Lower lobe of right lung (tissue), 2 donors: ENCODE results near the gene OS9. TPM values are rescaled to one million over a fixed set of nuclear protein-coding genes. Genes with fewer than 3 reads are reported as not detected.

Source experiments
- ATAC-seq, 2 donors: fragments of 200-7000 bp; cut with Tn5 transposase; one replicate each; pipeline ENCODE4 v1.9.1; 2020 to 2022; ENCODE audit warnings: mild to moderate bottlenecking in 2 of 2, moderate library complexity in 2 of 2
- DNase-seq: peaks from one replicate; pipeline ENCODE4 v3.0.0-alpha.2; 2020
- H3K27ac ChIP-seq: fragments of 200-600 bp; one replicate; pipeline ENCODE4 v1.8.0; 2022
- H3K27me3 ChIP-seq: fragments of 200-600 bp; one replicate; pipeline ENCODE4 v1.8.0; 2022; ENCODE audit warnings: low read depth
- H3K36me3 ChIP-seq: fragments of 200-600 bp; one replicate; pipeline ENCODE4 v1.8.0; 2022; ENCODE audit warnings: mild to moderate bottlenecking
- H3K4me1 ChIP-seq: fragments of 200-600 bp; one replicate; pipeline ENCODE4 v1.8.0; 2022
- H3K4me3 ChIP-seq: fragments of 200-600 bp; one replicate; pipeline ENCODE4 v1.8.0; 2022; ENCODE audit warnings: mild to moderate bottlenecking
- H3K9me3 ChIP-seq: fragments of 200-600 bp; one replicate; pipeline ENCODE4 v1.8.0; 2022
- intact Hi-C: fragments of 100-400 bp; cut with DNase I; formaldehyde crosslinking; loops from one replicate; pipeline ENCODE4 v1.11.0; 2022
- total RNA-seq: library from RNA; stranded (reverse); fragmentation: NEBNext Ultra II Directional; extraction: Animal tissue kit (Norgen Biotek cat#: 25700); gene quantifications from one replicate; pipeline ENCODE4 v1.2.1, GENCODE V29; 2021
- TF ChIP-seq, protein P1 (sequence below): fragments of 200-600 bp; IDR thresholded peaks from one replicate; pipeline ENCODE4 v1.8.0; 2022; ENCODE audit warnings: antibody characterized with exemption, mild to moderate bottlenecking
- donor health status: DM: no; HTN: yes; CAD: no; lungs with severe emphysema.

OS9 gene
- total RNA-seq, 1 donor from 2014 or later, result 294 TPM

DNA sequence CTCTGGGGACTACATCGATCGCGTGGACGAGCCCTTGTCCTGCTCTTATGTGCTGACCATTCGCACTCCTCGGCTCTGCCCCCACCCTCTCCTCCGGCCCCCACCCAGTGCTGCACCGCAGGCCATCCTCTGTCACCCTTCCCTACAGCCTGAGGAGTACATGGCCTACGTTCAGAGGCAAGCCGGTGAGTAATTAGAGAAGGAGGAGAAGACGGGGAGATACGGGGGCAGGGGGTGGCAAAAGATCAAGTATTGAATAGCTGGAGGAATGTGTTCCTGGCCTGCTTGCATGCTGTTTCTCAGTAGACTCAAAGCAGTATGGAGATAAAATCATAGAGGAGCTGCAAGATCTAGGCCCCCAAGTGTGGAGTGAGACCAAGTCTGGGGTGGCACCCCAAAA, 21.9 kb downstream of the OS9 start:
- ATAC-seq, result no peak

DNA sequence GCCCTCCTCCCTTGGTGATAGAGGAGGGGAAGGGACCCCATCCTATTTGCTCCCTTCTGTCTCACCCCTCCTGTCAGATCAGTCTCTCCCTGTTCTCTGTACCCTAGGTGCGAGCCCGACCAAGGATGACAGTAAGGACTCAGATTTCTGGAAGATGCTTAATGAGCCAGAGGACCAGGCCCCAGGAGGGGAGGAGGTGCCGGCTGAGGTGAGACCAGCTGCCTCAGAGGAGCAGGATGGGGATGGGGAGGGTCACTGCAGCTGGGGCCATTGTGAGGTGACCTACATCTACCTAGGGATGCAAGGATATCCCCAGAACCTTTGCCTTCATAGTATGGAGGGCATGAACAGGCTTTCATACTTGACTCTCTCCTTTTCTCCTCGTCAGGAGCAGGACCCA, 22.4 kb downstream of the OS9 start:
- Histone ChIP-seq H3K4me3 (no peak overlapping the region), H3K9me3 (no peaks in the 10 kb centered on the region), H3K27me3 (no peaks in the 10 kb centered on the region), H3K27ac (no peak overlapping the region), H3K36me3 (peaks cover 92% of the 10 kb centered on the region), H3K4me1 (no peaks in the 10 kb centered on the region)
- no peak for DNase-seq
- ATAC-seq, result no peak
- intact Hi-C loops, result no loop called here
- TF ChIP-seq, protein P1, sequence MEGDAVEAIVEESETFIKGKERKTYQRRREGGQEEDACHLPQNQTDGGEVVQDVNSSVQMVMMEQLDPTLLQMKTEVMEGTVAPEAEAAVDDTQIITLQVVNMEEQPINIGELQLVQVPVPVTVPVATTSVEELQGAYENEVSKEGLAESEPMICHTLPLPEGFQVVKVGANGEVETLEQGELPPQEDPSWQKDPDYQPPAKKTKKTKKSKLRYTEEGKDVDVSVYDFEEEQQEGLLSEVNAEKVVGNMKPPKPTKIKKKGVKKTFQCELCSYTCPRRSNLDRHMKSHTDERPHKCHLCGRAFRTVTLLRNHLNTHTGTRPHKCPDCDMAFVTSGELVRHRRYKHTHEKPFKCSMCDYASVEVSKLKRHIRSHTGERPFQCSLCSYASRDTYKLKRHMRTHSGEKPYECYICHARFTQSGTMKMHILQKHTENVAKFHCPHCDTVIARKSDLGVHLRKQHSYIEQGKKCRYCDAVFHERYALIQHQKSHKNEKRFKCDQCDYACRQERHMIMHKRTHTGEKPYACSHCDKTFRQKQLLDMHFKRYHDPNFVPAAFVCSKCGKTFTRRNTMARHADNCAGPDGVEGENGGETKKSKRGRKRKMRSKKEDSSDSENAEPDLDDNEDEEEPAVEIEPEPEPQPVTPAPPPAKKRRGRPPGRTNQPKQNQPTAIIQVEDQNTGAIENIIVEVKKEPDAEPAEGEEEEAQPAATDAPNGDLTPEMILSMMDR, result no peak

More for the DNA sequence above, 21.9 kb downstream of the OS9 start:
- intact Hi-C loops, result no loop called here
- Histone ChIP-seq H3K9me3 (no peaks in the 10 kb centered on the region), H3K36me3 (peaks cover 91% of the 10 kb centered on the region), H3K4me1 (no peaks in the 10 kb centered on the region), H3K27ac (no peak overlapping the region), H3K27me3 (no peaks in the 10 kb centered on the region), H3K4me3 (no peak overlapping the region)
- DNase-seq, result no peak
- TF ChIP-seq, protein P1, result no peak

DNA sequence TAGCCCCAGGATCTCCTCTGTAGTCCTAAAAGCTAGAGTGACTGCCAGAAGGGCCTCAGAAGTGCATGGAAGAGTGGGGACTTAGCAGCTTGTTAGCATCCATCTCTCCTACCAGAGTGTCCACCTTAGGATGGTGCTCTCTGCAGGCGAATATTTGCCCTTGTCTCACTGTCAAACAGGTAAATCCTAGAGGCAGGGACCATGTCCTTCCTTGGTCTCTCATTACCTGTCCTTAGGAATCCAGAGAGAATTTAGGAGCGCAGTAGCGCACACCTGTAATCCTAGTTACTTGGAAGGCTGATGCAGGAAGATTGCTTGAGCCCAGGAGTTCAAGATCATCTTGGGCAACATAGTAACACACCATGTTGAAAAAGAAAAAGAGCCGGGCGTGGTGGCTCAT, 23.2 kb downstream of the OS9 start:
- Histone ChIP-seq H3K27me3 (no peaks in the 10 kb centered on the region), H3K4me1 (no peaks in the 10 kb centered on the region), H3K9me3 (no peaks in the 10 kb centered on the region), H3K27ac (no peak overlapping the region), H3K4me3 (no peak overlapping the region), H3K36me3 (peaks cover 92% of the 10 kb centered on the region)
- no peak for ATAC-seq
- intact Hi-C loops, result no loop called here
- DNase-seq, result no peak
- TF ChIP-seq, protein P1, result no peak

DNA sequence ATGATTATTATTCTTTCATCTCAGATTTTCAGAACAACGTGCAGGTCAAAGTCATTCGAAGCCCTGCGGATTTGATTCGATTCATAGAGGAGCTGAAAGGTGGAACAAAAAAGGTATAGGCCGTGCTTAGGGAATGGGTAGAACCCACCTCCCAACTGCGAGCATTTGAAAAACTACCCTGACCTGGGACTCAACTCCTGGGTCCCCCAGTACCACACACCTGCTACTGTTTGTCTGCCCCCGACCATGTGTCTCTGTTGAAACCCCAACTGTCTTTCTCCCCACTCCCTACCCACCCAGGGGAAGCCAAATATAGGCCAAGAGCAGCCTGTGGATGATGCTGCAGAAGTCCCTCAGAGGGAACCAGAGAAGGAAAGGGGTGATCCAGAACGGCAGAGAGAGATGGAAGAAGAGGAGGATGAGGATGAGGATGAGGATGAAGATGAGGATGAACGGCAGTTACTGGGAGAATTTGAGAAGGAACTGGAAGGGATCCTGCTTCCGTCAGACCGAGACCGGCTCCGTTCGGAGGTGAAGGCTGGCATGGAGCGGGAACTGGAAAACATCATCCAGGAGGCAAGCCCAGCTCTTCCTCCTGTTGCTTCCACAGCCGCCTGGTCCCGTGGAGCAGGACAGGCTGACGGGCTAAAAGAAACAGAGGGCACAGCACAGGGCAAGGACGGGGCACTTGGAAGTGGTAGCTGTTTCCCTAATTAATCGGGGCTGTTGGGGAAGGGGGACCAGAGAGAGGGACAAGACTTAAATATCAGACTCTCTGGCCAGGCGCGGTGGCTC, 24.1 kb downstream of the OS9 start:
- intact Hi-C loops, result no loop called here
- no peak for ATAC-seq
- Histone ChIP-seq H3K36me3 (peaks cover 88% of the 10 kb centered on the region), H3K9me3 (no peaks in the 10 kb centered on the region), H3K4me1 (no peaks in the 10 kb centered on the region), H3K27ac (no peak overlapping the region), H3K27me3 (no peaks in the 10 kb centered on the region), H3K4me3 (no peak overlapping the region)
- DNase-seq, result no peak
- TF ChIP-seq, protein P1, result no peak

GRCh38 chr12:57718641-57719528, 25.0 kb downstream of the OS9 start:
- H3K36me3 ChIP-seq, result peaks cover 79% of the 10 kb centered on the region
- H3K4me1 ChIP-seq, result no peaks in the 10 kb centered on the region
- no peaks in the 10 kb centered on the region for H3K9me3 ChIP-seq
- intact Hi-C loops, result no loop called here
- DNase-seq, result no peak
- ATAC-seq, result no peak
- no peak overlapping the region for H3K4me3 ChIP-seq
- TF ChIP-seq, protein P1, result no peak
- no peaks in the 10 kb centered on the region for H3K27me3 ChIP-seq
- H3K27ac ChIP-seq, result no peak overlapping the region
